ENCODE data around the gene ZNF366. TPM values are rescaled to one million over a fixed set of nuclear protein-coding genes. Genes with fewer than 3 reads are reported as not detected.

ZNF366 gene
- total and polyA plus RNA-seq, 8 donors: 0.10 to 6.8 (median 1.7) TPM; not detected in 1

DNA sequence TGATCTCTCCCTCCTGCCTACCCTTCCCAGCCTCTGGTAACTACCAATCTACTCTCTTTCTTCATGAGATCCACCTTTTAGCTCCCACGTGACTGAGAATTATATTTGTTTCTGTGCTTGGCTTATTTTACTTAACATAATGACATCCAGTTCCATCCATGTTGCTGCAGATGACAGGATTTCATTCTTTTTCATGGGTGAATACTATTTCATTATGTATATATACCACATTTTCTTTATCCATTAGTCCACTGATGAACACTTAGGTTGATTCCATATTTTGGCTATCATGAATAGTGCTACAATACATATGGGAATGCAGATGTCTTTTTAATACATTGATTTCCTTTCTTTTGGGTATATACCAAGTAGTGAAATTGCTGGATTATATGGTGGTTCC lies 35.5 kb upstream of the ZNF366 start:
- 83 to 91% (median 89%) methylated on average over 1 of the region's 1 CpG for WGBS, 5 donors
- DNase-seq: no peak
- Histone ChIP-seq H3K4me3 (no peak overlapping the region), H3K4me1 (no peaks in the 10 kb centered on the region), H3K27ac (no peak overlapping the region), H3K27me3 (no peaks in the 10 kb centered on the region), H3K9me3 (peaks cover 0 to 15% (median 0%) of the 10 kb centered on the region in 4 donors), H3K36me3 (no peaks in the 10 kb centered on the region)
- TF ChIP-seq, protein P1, sequence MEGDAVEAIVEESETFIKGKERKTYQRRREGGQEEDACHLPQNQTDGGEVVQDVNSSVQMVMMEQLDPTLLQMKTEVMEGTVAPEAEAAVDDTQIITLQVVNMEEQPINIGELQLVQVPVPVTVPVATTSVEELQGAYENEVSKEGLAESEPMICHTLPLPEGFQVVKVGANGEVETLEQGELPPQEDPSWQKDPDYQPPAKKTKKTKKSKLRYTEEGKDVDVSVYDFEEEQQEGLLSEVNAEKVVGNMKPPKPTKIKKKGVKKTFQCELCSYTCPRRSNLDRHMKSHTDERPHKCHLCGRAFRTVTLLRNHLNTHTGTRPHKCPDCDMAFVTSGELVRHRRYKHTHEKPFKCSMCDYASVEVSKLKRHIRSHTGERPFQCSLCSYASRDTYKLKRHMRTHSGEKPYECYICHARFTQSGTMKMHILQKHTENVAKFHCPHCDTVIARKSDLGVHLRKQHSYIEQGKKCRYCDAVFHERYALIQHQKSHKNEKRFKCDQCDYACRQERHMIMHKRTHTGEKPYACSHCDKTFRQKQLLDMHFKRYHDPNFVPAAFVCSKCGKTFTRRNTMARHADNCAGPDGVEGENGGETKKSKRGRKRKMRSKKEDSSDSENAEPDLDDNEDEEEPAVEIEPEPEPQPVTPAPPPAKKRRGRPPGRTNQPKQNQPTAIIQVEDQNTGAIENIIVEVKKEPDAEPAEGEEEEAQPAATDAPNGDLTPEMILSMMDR (IDR thresholded peaks at IDR 0.05): no peak
- TF ChIP-seq EP300 (IDR thresholded peaks at IDR 0.05) (no peak), POLR2AphosphoS5 (IDR thresholded peaks at IDR 0.05) (no peak), POLR2A (IDR thresholded peaks at IDR 0.05) (no peak)
- intact Hi-C loops (cut with DNase I; ENCODE audit: low total_unique reads): no loop called here

DNA sequence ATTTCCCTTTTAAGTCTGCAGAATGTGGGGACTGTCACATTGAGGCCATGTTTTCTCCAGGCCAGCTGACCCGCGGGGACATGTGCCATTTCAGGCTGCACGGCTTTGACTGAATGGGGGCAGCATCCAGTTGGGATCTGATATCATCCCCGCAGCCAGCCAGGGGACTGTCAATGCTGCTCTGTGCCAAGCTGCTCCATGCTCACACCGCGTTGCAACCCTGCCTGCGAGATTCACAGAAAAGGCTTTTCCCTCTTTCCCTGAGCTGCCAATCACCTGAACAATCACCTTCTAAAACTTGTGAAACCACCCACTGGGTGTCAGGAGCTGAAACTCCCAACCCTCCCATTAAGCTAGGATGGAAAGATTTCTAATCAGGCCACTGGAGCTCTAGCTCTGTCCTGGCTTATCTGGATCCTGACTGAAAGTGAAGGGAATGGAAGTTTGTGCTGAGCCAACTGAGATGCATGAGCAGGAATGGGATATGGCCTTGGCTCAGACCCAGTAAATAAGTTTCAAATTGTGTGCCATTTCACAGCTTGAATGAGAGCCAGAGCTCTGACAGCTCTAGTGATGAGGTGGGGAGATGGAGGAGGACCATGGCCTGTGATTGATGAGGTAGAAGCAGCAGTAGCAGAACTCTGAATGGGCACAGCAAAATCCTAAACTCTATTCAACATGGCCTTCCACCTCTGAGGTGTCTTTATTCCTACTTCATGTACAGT lies 34.5 kb upstream of the ZNF366 start:
- 49 to 83% (median 53%) methylated on average over 7 of the region's 7 CpGs for WGBS, 5 donors
- TF ChIP-seq POLR2A (IDR thresholded peaks at IDR 0.05) (no peak), EP300 (IDR thresholded peaks at IDR 0.05) (no peak), POLR2AphosphoS5 (IDR thresholded peaks at IDR 0.05) (no peak)
- TF ChIP-seq, protein P1 (IDR thresholded peaks at IDR 0.05): no peak
- DNase-seq: no peak

DNA sequence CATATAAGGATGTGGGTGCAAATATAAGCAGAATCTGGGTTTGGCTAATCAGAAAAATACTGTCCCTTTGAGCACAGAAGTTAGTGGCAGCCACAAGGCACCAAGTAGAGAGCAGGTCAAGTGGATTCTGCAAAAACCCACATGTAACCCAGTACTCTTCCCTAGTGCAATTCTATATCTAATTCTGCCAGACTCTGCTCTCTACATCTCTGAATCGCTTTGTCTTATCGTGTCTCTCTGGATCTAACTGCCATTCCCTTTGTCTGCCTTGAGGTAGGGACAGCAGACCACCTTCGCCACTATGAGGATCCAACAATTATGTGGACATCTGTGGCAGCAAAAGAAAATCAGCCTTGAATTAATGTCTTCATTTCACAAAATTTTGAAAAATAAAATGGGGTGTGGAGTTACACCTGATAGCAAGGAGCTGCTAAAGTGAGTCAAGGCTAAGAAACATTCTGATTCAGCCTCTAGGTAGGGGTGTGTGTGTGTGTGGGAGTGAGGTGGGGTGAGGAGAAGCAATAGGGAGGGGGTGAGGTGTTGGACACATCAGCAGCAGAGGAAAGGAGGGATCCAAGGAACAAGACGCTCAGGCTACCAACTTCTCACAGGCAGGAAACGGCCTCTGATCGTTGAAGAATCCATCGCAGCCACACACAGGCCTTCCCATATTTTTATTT lies 33.7 kb upstream of the ZNF366 start:
- intact Hi-C loops (cut with DNase I; ENCODE audit: low total_unique reads): no loop called here
- WGBS, 5 donors: 83 to 95% (median 90%) methylated on average over 7 of the region's 7 CpGs
- H3K9me3 ChIP-seq: peaks cover 0 to 11% (median 0%) of the 10 kb centered on the region in 4 donors
- H3K4me1 ChIP-seq: no peaks in the 10 kb centered on the region
- H3K27ac ChIP-seq: no peak overlapping the region
- H3K27me3 ChIP-seq: no peaks in the 10 kb centered on the region
- DNase-seq: no peak
- H3K36me3 ChIP-seq: no peaks in the 10 kb centered on the region
- no peak for TF ChIP-seq EP300 (IDR thresholded peaks at IDR 0.05)
- TF ChIP-seq POLR2AphosphoS5 (IDR thresholded peaks at IDR 0.05): no peak
- TF ChIP-seq POLR2A (IDR thresholded peaks at IDR 0.05): no peak
- TF ChIP-seq, protein P1 (IDR thresholded peaks at IDR 0.05): no peak
- H3K4me3 ChIP-seq: no peak overlapping the region

More for the DNA sequence above, 34.5 kb upstream of the ZNF366 start:
- no peak overlapping the region for H3K27ac ChIP-seq
- no peak overlapping the region for H3K4me3 ChIP-seq
- intact Hi-C loops (cut with DNase I; ENCODE audit: low total_unique reads): no loop called here
- H3K4me1 ChIP-seq: no peaks in the 10 kb centered on the region
- peaks cover 0 to 15% (median 0%) of the 10 kb centered on the region in 4 donors for H3K9me3 ChIP-seq
- H3K36me3 ChIP-seq: no peaks in the 10 kb centered on the region
- no peaks in the 10 kb centered on the region for H3K27me3 ChIP-seq

DNA sequence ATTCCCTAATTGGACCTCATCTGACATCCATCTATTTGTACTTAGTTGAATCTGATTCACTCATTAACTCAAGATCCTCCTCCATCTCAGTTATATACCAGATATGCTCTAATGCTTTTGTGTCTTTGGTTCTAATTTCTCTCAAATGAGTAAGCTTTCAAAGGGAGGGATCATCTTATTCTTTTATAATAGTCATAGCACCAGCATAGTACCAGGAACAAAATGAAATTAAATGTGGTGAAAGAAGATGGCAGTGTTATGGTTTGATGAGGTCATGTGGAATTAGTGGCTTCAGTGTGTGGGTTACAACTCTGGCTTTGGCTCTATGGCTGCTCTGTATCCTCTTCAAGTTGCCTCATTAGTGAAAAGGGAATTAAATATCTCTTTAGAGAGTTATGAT lies 32.5 kb upstream of the ZNF366 start:
- TF ChIP-seq EP300 (IDR thresholded peaks at IDR 0.05) (no peak), POLR2A (IDR thresholded peaks at IDR 0.05) (no peak)
- TF ChIP-seq, protein P1 (IDR thresholded peaks at IDR 0.05): no peak
- intact Hi-C loops (cut with DNase I; ENCODE audit: low total_unique reads): no loop called here
- Histone ChIP-seq H3K4me3 (no peak overlapping the region), H3K27me3 (no peaks in the 10 kb centered on the region), H3K4me1 (no peaks in the 10 kb centered on the region), H3K36me3 (no peaks in the 10 kb centered on the region), H3K27ac (no peak overlapping the region), H3K9me3 (peaks cover 0 to 4% (median 0%) of the 10 kb centered on the region in 4 donors)
- no peak for DNase-seq

Data from stomach (tissue), 9 donors.